Liver (tissue), 9 donors: ENCODE measurements around the gene NUDT1. TPM values are rescaled to one million over a fixed set of nuclear protein-coding genes. Genes with fewer than 3 reads are reported as not detected.

Experiments used
- DNase-seq: peaks from one replicate; pipeline ENCODE4 v3.0.0-alpha.2; 2017; ENCODE audit warnings: low spot score
- H3K27ac ChIP-seq, 2 donors: one replicate each; pipeline ENCODE4 v1.7.0; 2013; ENCODE audit warnings: inconsistent platforms in 2 of 2, low read length in 2 of 2, control low read depth in 1 of 2, low read depth in 1 of 2, mild to moderate bottlenecking in 1 of 2
- H3K27me3 ChIP-seq, 4 donors: one replicate each; pipeline versions ENCODE4 v1.6.1 to v1.7.0; 2013; ENCODE audit warnings: low read length in 3 of 4, inconsistent platforms in 1 of 4, mild to moderate bottlenecking in 1 of 4, moderate library complexity in 1 of 4; ENCODE audit not compliant: control insufficient read depth in 4 of 4, insufficient read depth in 4 of 4
- H3K36me3 ChIP-seq, 4 donors: one replicate each; pipeline versions ENCODE4 v1.6.1 to v1.7.0; 2013; ENCODE audit warnings: low read length in 3 of 4, mild to moderate bottlenecking in 3 of 4, low read depth in 1 of 4, moderate library complexity in 1 of 4; ENCODE audit not compliant: control insufficient read depth in 4 of 4, insufficient read depth in 3 of 4
- H3K4me1 ChIP-seq, 4 donors: one replicate each; pipeline versions ENCODE4 v1.6.1 to v1.7.0; 2013; ENCODE audit warnings: low read length in 3 of 4, mild to moderate bottlenecking in 3 of 4, moderate library complexity in 1 of 4; ENCODE audit not compliant: control insufficient read depth in 4 of 4, insufficient read depth in 4 of 4
- H3K4me3 ChIP-seq, 3 donors: one replicate each; pipeline versions ENCODE4 v1.6.1 to v1.7.0; 2013; ENCODE audit warnings: low read length in 3 of 3, control low read depth in 1 of 3, low read depth in 1 of 3, mild to moderate bottlenecking in 1 of 3
- H3K9ac ChIP-seq, 2 donors: one replicate each; pipeline ENCODE4 v1.7.0; 2013; ENCODE audit warnings: low read length in 2 of 2, mild to moderate bottlenecking in 2 of 2, moderate library complexity in 2 of 2, control low read depth in 1 of 2, low read depth in 1 of 2
- H3K9me3 ChIP-seq, 4 donors: one replicate each; pipeline versions ENCODE4 v1.6.1 to v1.7.0; 2013; ENCODE audit warnings: low read length in 3 of 4; ENCODE audit not compliant: control insufficient read depth in 4 of 4
- ATF3 ChIP-seq: IDR thresholded peaks from 2 replicates; pipeline ENCODE4 v1.6.1; 2016; ENCODE audit warnings: antibody characterized with exemption
- EGR1 ChIP-seq, 2 donors: IDR thresholded peaks; 2 replicates each; pipeline ENCODE4 v1.6.1; 2016 to 2018; ENCODE audit warnings: antibody characterized with exemption in 2 of 2, low read depth in 2 of 2
- FOXA1 ChIP-seq: IDR thresholded peaks from 2 replicates; pipeline ENCODE4 v1.6.1; 2016; ENCODE audit warnings: antibody characterized with exemption
- HNF4A ChIP-seq, 2 donors: conservative IDR thresholded peaks; 2 replicates each; pipeline ENCODE4 v1.6.1; 2016; ENCODE audit warnings: antibody characterized with exemption in 2 of 2, mild to moderate bottlenecking in 2 of 2
- JUND ChIP-seq, 2 donors: IDR thresholded peaks; 2 replicates each; pipeline ENCODE4 v1.6.1; 2016; ENCODE audit warnings: antibody characterized with exemption in 2 of 2
- NR2F2 ChIP-seq: IDR thresholded peaks from 2 replicates; pipeline ENCODE4 v1.6.1; 2016; ENCODE audit warnings: antibody characterized with exemption
- RAD21 ChIP-seq, 2 donors: IDR thresholded peaks; 2 replicates each; pipeline ENCODE4 v1.6.1; 2016; ENCODE audit warnings: antibody characterized with exemption in 2 of 2, mild to moderate bottlenecking in 2 of 2
- REST ChIP-seq: IDR thresholded peaks from 2 replicates; pipeline ENCODE4 v1.6.1; 2016; ENCODE audit warnings: antibody characterized with exemption, mild to moderate bottlenecking
- SP1 ChIP-seq: IDR thresholded peaks from 2 replicates; pipeline ENCODE4 v1.6.1; 2018; ENCODE audit warnings: antibody characterized with exemption, mild to moderate bottlenecking
- TAF1 ChIP-seq: conservative IDR thresholded peaks from 2 replicates; pipeline ENCODE4 v1.6.1; 2016; ENCODE audit warnings: antibody characterized with exemption, mild to moderate bottlenecking
- ZBTB33 ChIP-seq: IDR thresholded peaks from 2 replicates; pipeline ENCODE4 v1.6.1; 2016; ENCODE audit warnings: antibody characterized with exemption
- WGBS: extraction: QIAGEN DNeasy Blood & Tissue Kit; methylation state at CpG from one replicate; pipeline ENCODE4 v1.1.7; 2013; 5-methylcytosine and 5-hydroxymethylcytosine counted together
- polyA plus RNA-seq, 2 donors: library from polyadenylated mRNA; stranded (reverse) in 1 of 2; unstranded in 1 of 2; fragments of 200-250 nt in 1 of 2; fragments of >200 nt in 1 of 2; fragmentation: Nextera tagmentation in 1 of 2; extraction: Ambion mirVana in 1 of 2; gene quantifications; one replicate each; pipeline versions ENCODE4 v1.2.1 to v1.2.3, GENCODE V29; 2013 to 2015
- total RNA-seq, 2 donors: library from RNA; depleted of rRNA; stranded (reverse); fragments of >200 nt; gene quantifications; one replicate each; pipeline ENCODE4 v1.2.3, GENCODE V29; 2014
- donor health status: healthy.
- donor health status: healthy.
- donor health status: healthy.
- donor health status: healthy.
- donor health status: healthy.

NUDT1 gene
- total and polyA plus RNA-seq, 4 donors: 1.0 to 22.3 (median 3.1) TPM

GRCh38 chr7:2281541-2281940 is 39.5 kb downstream of the NUDT1 start:
- WGBS: 72% methylated on average over 9 of the region's 9 CpGs
- Histone ChIP-seq H3K27ac (no peak overlapping the region), H3K4me1 (peaks cover 0 to 5% (median 0%) of the 10 kb centered on the region in 4 donors), H3K9ac (no peak overlapping the region), H3K4me3 (no peak overlapping the region), H3K36me3 (peaks cover 0 to 3% (median 0%) of the 10 kb centered on the region in 4 donors), H3K27me3 (no peaks in the 10 kb centered on the region), H3K9me3 (no peaks in the 10 kb centered on the region)
- no peak for DNase-seq
- no peak for TF ChIP-seq HNF4A (conservative IDR thresholded peaks at IDR 0.05)
- no peak for TF ChIP-seq SP1
- TF ChIP-seq RAD21 (IDR thresholded peaks at IDR 0.05): no peak
- TF ChIP-seq ATF3: no peak
- no peak for TF ChIP-seq FOXA1
- no peak for TF ChIP-seq JUND (IDR thresholded peaks at IDR 0.05)
- TF ChIP-seq ZBTB33: no peak
- no peak for TF ChIP-seq EGR1 (IDR thresholded peaks at IDR 0.05; ENCODE audit: low read depth in 2 of 2)
- no peak for TF ChIP-seq TAF1

- TF ChIP-seq ZBTB33 (no peak), FOXA1 (no peak), NR2F2 (no peak), REST (no peak), RAD21 (IDR thresholded peaks at IDR 0.05) (no peak), TAF1 (no peak), JUND (IDR thresholded peaks at IDR 0.05) (no peak)
These were observed 40.2 kb downstream of the NUDT1 start for GRCh38 chr7:2282185-2282751.

More at GRCh38 chr7:2282185-2282751, 40.2 kb downstream of the NUDT1 start:
- Histone ChIP-seq H3K27ac (no peak overlapping the region), H3K4me1 (peaks cover 0 to 5% (median 0%) of the 10 kb centered on the region in 4 donors), H3K4me3 (no peak overlapping the region), H3K36me3 (no peaks in the 10 kb centered on the region), H3K9me3 (no peaks in the 10 kb centered on the region), H3K9ac (no peak overlapping the region), H3K27me3 (no peaks in the 10 kb centered on the region)
- no peak for DNase-seq
- WGBS: 90% methylated on average over 14 of the region's 14 CpGs
